A673 (cell line): ENCODE data around the gene SYNE2.

Experiments
- CTCF ChIP-seq: fragments of 300-800, 200-600 bp; sonication (generic); conservative IDR thresholded peaks from 2 replicates; pipeline ENCODE4 v1.5.1; 2017; ENCODE audit warnings: low read depth, mild to moderate bottlenecking, antibody characterized with exemption, low read length, moderate library complexity, mixed read lengths
- EZH2 ChIP-seq: fragments of 200-600 bp; sonication (generic); IDR thresholded peaks from 2 replicates; pipeline ENCODE4 v1.6.1; 2017; ENCODE audit warnings: borderline replicate concordance, low read depth, mild to moderate bottlenecking, mixed read lengths, antibody characterized with exemption, low read length; ENCODE audit not compliant: poor library complexity, severe bottlenecking

- TF ChIP-seq CTCF (no peak), EZH2 (no peak)
Measured at GRCh38 chr14:64062381-64063115, 209.7 kb downstream of the SYNE2 start.
